Measurements from ENCODE around the gene TIMM44. TPM values are rescaled to one million over a fixed set of nuclear protein-coding genes. Genes with fewer than 3 reads are reported as not detected.
A peak's percentile ranks its signal among the peaks of the same experiment; 100 is the strongest.

TIMM44 gene
- total and polyA plus RNA-seq, 4 donors = 38.4 to 75.8 (median 53.0) TPM

GRCh38 chr19:7903244-7904073, 40.0 kb downstream of the TIMM44 start, which contains the start of gene MAP2K7:
Gene MAP2K7, plus strand, starts transcription at chr19:7903877. Its CDS starts 68 bp downstream, at chr19:7903945.
- peak; percentile 64 for TF ChIP-seq CTCF (IDR thresholded peaks at IDR 0.05; ENCODE audit: control extremely low read depth, extremely low read depth)
- 0% methylated on average over 62 to 89 of the region's 89 CpGs for WGBS, 2 donors
- Histone ChIP-seq H3K27me3 (ENCODE audit: control insufficient read depth in 3 of 3, insufficient read depth in 3 of 3, low read length in 2 of 3) (no peaks in the 10 kb centered on the region), H3K27ac (ENCODE audit: low read depth in 1 of 2, low read length in 1 of 2) (peak within 1 kb of the TSS; percentile 89 to 94), H3K9me3 (ENCODE audit: control insufficient read depth in 4 of 4, insufficient read depth in 3 of 4, low read length in 3 of 4) (peaks cover 0 to under 1% (median 0%) of the 10 kb centered on the region in 4 donors), H3K4me3 (peak within 1 kb of the TSS; percentile 74), H3K4me1 (ENCODE audit: control insufficient read depth in 5 of 5, insufficient read depth in 5 of 5, low read length in 5 of 5) (peaks cover 0 to 22% (median 6%) of the 10 kb centered on the region in 5 donors), H3K36me3 (ENCODE audit: control insufficient read depth in 4 of 4, insufficient read depth in 4 of 4, low read length in 4 of 4) (peaks cover 0 to 11% (median 2%) of the 10 kb centered on the region in 4 donors), H3K9ac (ENCODE audit: insufficient read depth in 1 of 2, low read length in 2 of 2) (peak within 1 kb of the TSS; percentile 72 to 75)
- DNase-seq (peak; percentile 100), ATAC-seq (ENCODE audit: insufficient read depth, low FRiP score) (peak; percentile 92)

GRCh38 chr19:7902796-7903243, 40.6 kb downstream of the TIMM44 start:
- 11 to 19% methylated on average over 20 of the region's 20 CpGs for WGBS, 2 donors
- H3K36me3 ChIP-seq (ENCODE audit: control insufficient read depth in 4 of 4, insufficient read depth in 4 of 4, low read length in 4 of 4) = peaks cover 0 to 11% (median 2%) of the 10 kb centered on the region in 4 donors
- peak overlapping the region; percentile 12 for H3K4me3 ChIP-seq
- TF ChIP-seq CTCF (IDR thresholded peaks at IDR 0.05; ENCODE audit: control extremely low read depth, extremely low read depth) = no peak
- ATAC-seq (ENCODE audit: insufficient read depth, low FRiP score) (no peak), DNase-seq (peak in 1 of 3 donors; percentile 27)
- peak overlapping the region; percentile 65 to 76 for H3K27ac ChIP-seq (ENCODE audit: low read depth in 1 of 2, low read length in 1 of 2)
- peaks cover 0 to 22% (median 6%) of the 10 kb centered on the region in 5 donors for H3K4me1 ChIP-seq (ENCODE audit: control insufficient read depth in 5 of 5, insufficient read depth in 5 of 5, low read length in 5 of 5)
- peak overlapping the region; percentile 41 to 72 for H3K9ac ChIP-seq (ENCODE audit: insufficient read depth in 1 of 2, low read length in 2 of 2)
- no peaks in the 10 kb centered on the region for H3K27me3 ChIP-seq (ENCODE audit: control insufficient read depth in 3 of 3, insufficient read depth in 3 of 3, low read length in 2 of 3)
- no peaks in the 10 kb centered on the region for H3K9me3 ChIP-seq (ENCODE audit: control insufficient read depth in 4 of 4, insufficient read depth in 3 of 4, low read length in 3 of 4)

- peaks cover 0 to 21% (median 6%) of the 10 kb centered on the region in 5 donors for H3K4me1 ChIP-seq (ENCODE audit: control insufficient read depth in 5 of 5, insufficient read depth in 5 of 5, low read length in 5 of 5)
- H3K9ac ChIP-seq (ENCODE audit: insufficient read depth in 1 of 2, low read length in 2 of 2) = no peak overlapping the region
- H3K27ac ChIP-seq (ENCODE audit: low read depth in 1 of 2, low read length in 1 of 2) = no peak overlapping the region
- no peaks in the 10 kb centered on the region for H3K9me3 ChIP-seq (ENCODE audit: control insufficient read depth in 4 of 4, insufficient read depth in 3 of 4, low read length in 3 of 4)
- no peak for TF ChIP-seq CTCF (IDR thresholded peaks at IDR 0.05; ENCODE audit: control extremely low read depth, extremely low read depth)
- H3K36me3 ChIP-seq (ENCODE audit: control insufficient read depth in 4 of 4, insufficient read depth in 4 of 4, low read length in 4 of 4) = peaks cover 0 to 6% (median 0%) of the 10 kb centered on the region in 4 donors
- DNase-seq (no peak), ATAC-seq (ENCODE audit: insufficient read depth, low FRiP score) (no peak)
- no peak overlapping the region for H3K4me3 ChIP-seq
- 93 to 97% methylated on average over 7 of the region's 7 CpGs for WGBS, 2 donors
- no peaks in the 10 kb centered on the region for H3K27me3 ChIP-seq (ENCODE audit: control insufficient read depth in 3 of 3, insufficient read depth in 3 of 3, low read length in 2 of 3)
These were observed 42.1 kb downstream of the TIMM44 start for GRCh38 chr19:7901337-7901736.

Measured in lung (tissue), 12 donors.